ENCODE data around the gene HIP1.

DNA sequence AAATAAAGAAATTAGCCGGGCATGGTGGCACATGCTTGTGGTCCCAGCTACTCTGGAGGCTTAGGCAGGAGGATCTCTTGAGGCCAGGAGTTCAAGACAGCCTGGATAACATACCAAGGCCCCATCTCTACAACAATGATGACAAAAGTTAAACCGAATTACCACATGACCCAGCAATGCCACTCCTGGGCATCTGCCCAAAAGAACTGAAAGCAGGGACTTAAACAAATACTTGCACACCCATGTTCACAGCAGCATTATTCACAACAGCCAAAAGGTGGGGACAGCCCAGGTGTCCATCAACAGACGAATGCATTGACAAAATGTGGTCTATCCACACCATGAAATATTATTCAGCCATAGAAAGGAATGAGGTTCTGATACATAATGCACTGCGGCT is 83.9 kb downstream of the HIP1 start:
- TF ChIP-seq FOXK2 (IDR thresholded peaks at IDR 0.05), result no peak
- TF ChIP-seq BHLHE40 (IDR thresholded peaks at IDR 0.05; ENCODE audit: borderline replicate concordance), result no peak
- TF ChIP-seq SUZ12 (IDR thresholded peaks at IDR 0.05), result no peak

Data from HEK293T (cell line).